ENCODE data around the gene LAPTM4A. TPM values are rescaled to one million over a fixed set of nuclear protein-coding genes. Genes with fewer than 3 reads are reported as not detected.

LAPTM4A gene
- total RNA-seq, 1 donor from 2014 or later = 300 TPM

- no peak for DNase-seq (ENCODE audit: low read depth)
- no peaks in the 10 kb centered on the region for H3K27me3 ChIP-seq (ENCODE audit: insufficient read depth, low read length)
- H3K27me3 Mint-ChIP-seq (ENCODE audit: low read depth, unreplicated experiment) = peaks cover 6% of the 10 kb centered on the region
- no peaks in the 10 kb centered on the region for H3K36me3 ChIP-seq (ENCODE audit: insufficient read depth, low read length)
- no peak for FAIRE-seq
- TF ChIP-seq CTCF (IDR thresholded peaks at IDR 0.05; ENCODE audit: insufficient read depth, low read depth, low read length) = no peak
- TF ChIP-seq EZH2 (IDR thresholded peaks at IDR 0.05; ENCODE audit: insufficient read depth, low read length) = no peak
- no peaks in the 10 kb centered on the region for H3K4me1 Mint-ChIP-seq (ENCODE audit: low read depth, unreplicated experiment)
- H3K36me3 Mint-ChIP-seq (ENCODE audit: low read depth, unreplicated experiment) = peaks cover 5% of the 10 kb centered on the region
- H3K9ac ChIP-seq (ENCODE audit: low read length) = no peak overlapping the region
- no peak overlapping the region for H3K4me3 ChIP-seq (ENCODE audit: insufficient read depth, low read depth, low read length)
- no peak overlapping the region for H3K27ac ChIP-seq (ENCODE audit: low read depth, low read length)
- H2AFZ ChIP-seq (ENCODE audit: low read depth, low read length) = no peak overlapping the region
- no peak overlapping the region for H3K4me3 Mint-ChIP-seq (ENCODE audit: unreplicated experiment)
- H3K79me2 ChIP-seq (ENCODE audit: insufficient read depth, low read length) = no peaks in the 10 kb centered on the region
- H3K4me1 ChIP-seq (ENCODE audit: insufficient read depth, low read length) = no peaks in the 10 kb centered on the region
- H4K20me1 ChIP-seq (ENCODE audit: insufficient read depth, low read length) = no peaks in the 10 kb centered on the region
- peaks cover 2% of the 10 kb centered on the region for H3K9me3 Mint-ChIP-seq (ENCODE audit: unreplicated experiment)
- no peak overlapping the region for H3K27ac Mint-ChIP-seq (ENCODE audit: unreplicated experiment)
- no peak overlapping the region for H3K4me2 ChIP-seq (ENCODE audit: low read length)
- H3K9me3 ChIP-seq (ENCODE audit: insufficient read depth, low read depth, low read length) = no peaks in the 10 kb centered on the region
Observed at GRCh38 chr2:20005067-20005627, 46.3 kb downstream of the LAPTM4A start.

DNA sequence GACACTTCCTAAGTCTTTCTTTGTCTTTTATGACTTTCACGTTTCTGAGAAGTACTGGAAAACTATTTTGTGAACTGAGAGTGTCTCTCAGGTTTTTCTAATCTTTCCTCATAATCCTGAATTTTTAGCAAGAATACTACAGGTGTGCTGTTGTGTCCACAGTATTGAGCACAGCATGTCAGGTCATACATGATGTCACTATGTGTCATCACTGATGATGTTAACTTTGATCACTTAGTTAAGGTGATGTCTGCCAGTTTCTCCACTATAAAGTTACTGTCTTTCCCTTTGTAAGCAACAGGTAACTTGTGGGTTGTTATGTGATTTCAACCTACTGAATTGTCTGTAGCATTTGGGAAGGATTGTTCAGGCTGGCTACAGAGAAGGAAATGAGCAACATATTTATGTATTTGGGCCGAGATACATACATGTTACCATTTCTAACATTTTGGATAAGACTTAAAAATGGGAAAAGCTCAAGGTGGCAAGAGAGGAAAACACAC is 50.0 kb downstream of the LAPTM4A start:
- no peaks in the 10 kb centered on the region for H3K27me3 Mint-ChIP-seq (ENCODE audit: low read depth, unreplicated experiment)
- Histone ChIP-seq H2AFZ (ENCODE audit: low read depth, low read length) (no peak overlapping the region), H3K9me3 (ENCODE audit: insufficient read depth, low read depth, low read length) (no peaks in the 10 kb centered on the region), H3K4me1 (ENCODE audit: insufficient read depth, low read length) (no peaks in the 10 kb centered on the region), H3K9ac (ENCODE audit: low read length) (no peak overlapping the region), H3K27ac (ENCODE audit: low read depth, low read length) (no peak overlapping the region), H3K79me2 (ENCODE audit: insufficient read depth, low read length) (no peaks in the 10 kb centered on the region), H3K27me3 (ENCODE audit: insufficient read depth, low read length) (no peaks in the 10 kb centered on the region), H3K4me3 (ENCODE audit: insufficient read depth, low read depth, low read length) (no peak overlapping the region), H3K4me2 (ENCODE audit: low read length) (no peak overlapping the region), H3K36me3 (ENCODE audit: insufficient read depth, low read length) (no peaks in the 10 kb centered on the region), H4K20me1 (ENCODE audit: insufficient read depth, low read length) (no peaks in the 10 kb centered on the region)
- FAIRE-seq (no peak), DNase-seq (ENCODE audit: low read depth) (no peak)
- no peak overlapping the region for H3K4me3 Mint-ChIP-seq (ENCODE audit: unreplicated experiment)
- no peak for TF ChIP-seq CTCF (IDR thresholded peaks at IDR 0.05; ENCODE audit: insufficient read depth, low read depth, low read length)
- no peak for TF ChIP-seq EZH2 (IDR thresholded peaks at IDR 0.05; ENCODE audit: insufficient read depth, low read length)
- no peaks in the 10 kb centered on the region for H3K4me1 Mint-ChIP-seq (ENCODE audit: low read depth, unreplicated experiment)
- peaks cover 5% of the 10 kb centered on the region for H3K36me3 Mint-ChIP-seq (ENCODE audit: low read depth, unreplicated experiment)
- H3K9me3 Mint-ChIP-seq (ENCODE audit: unreplicated experiment) = peaks cover 1% of the 10 kb centered on the region
- no peak overlapping the region for H3K27ac Mint-ChIP-seq (ENCODE audit: unreplicated experiment)

GRCh38 chr2:19993731-19994130 is 57.7 kb downstream of the LAPTM4A start:
- Histone ChIP-seq H3K27ac (ENCODE audit: low read depth, low read length) (no peak overlapping the region), H4K20me1 (ENCODE audit: insufficient read depth, low read length) (no peaks in the 10 kb centered on the region), H3K9ac (ENCODE audit: low read length) (no peak overlapping the region), H3K4me2 (ENCODE audit: low read length) (no peak overlapping the region), H3K79me2 (ENCODE audit: insufficient read depth, low read length) (peaks cover 8% of the 10 kb centered on the region), H3K4me3 (ENCODE audit: insufficient read depth, low read depth, low read length) (no peak overlapping the region), H2AFZ (ENCODE audit: low read depth, low read length) (no peak overlapping the region), H3K27me3 (ENCODE audit: insufficient read depth, low read length) (no peaks in the 10 kb centered on the region), H3K9me3 (ENCODE audit: insufficient read depth, low read depth, low read length) (no peaks in the 10 kb centered on the region), H3K4me1 (ENCODE audit: insufficient read depth, low read length) (peaks cover 14% of the 10 kb centered on the region), H3K36me3 (ENCODE audit: insufficient read depth, low read length) (no peaks in the 10 kb centered on the region)
- no peaks in the 10 kb centered on the region for H3K27me3 Mint-ChIP-seq (ENCODE audit: low read depth, unreplicated experiment)
- TF ChIP-seq CTCF (IDR thresholded peaks at IDR 0.05; ENCODE audit: insufficient read depth, low read depth, low read length) = no peak
- no peak for TF ChIP-seq EZH2 (IDR thresholded peaks at IDR 0.05; ENCODE audit: insufficient read depth, low read length)
- H3K4me1 Mint-ChIP-seq (ENCODE audit: low read depth, unreplicated experiment) = peaks cover 1% of the 10 kb centered on the region
- H3K36me3 Mint-ChIP-seq (ENCODE audit: low read depth, unreplicated experiment) = no peaks in the 10 kb centered on the region
- FAIRE-seq = no peak
- no peak overlapping the region for H3K27ac Mint-ChIP-seq (ENCODE audit: unreplicated experiment)
- H3K4me3 Mint-ChIP-seq (ENCODE audit: unreplicated experiment) = no peak overlapping the region
- no peak for DNase-seq (ENCODE audit: low read depth)
- H3K9me3 Mint-ChIP-seq (ENCODE audit: unreplicated experiment) = no peaks in the 10 kb centered on the region
